ENCODE results near the gene TMEM25.

- peak; percentile 96 for TF ChIP-seq CTCF (IDR thresholded peaks at IDR 0.05; ENCODE audit: borderline replicate concordance, extremely low read depth, low read length, poor library complexity, severe bottlenecking)
- no peak for TF ChIP-seq EZH2 (IDR thresholded peaks at IDR 0.05; ENCODE audit: borderline replicate concordance, low read depth, low read length, severe bottlenecking)
Measured at GRCh38 chr11:118488480-118489109, 42.4 kb upstream of the TMEM25 start.

All from DND-41 (cell line).